Activated CD4-positive, alpha-beta T cell treated with anti-CD3 and anti-CD28 coated beads, Interleukin-2, amount 50 U/mL, for 16 hours (primary cell): ENCODE data around the gene CELF1.
"Not testable (repeated sequence)": the region's sequence is repeated elsewhere in the genome, so short reads cannot be mapped to it uniquely, and the experiment has no call there.

ENCODE experiments used
- DNase-seq: peaks from one replicate; pipeline ENCODE4 v3.0.0-alpha.2; 2020

The CELF1 gene

DNA sequence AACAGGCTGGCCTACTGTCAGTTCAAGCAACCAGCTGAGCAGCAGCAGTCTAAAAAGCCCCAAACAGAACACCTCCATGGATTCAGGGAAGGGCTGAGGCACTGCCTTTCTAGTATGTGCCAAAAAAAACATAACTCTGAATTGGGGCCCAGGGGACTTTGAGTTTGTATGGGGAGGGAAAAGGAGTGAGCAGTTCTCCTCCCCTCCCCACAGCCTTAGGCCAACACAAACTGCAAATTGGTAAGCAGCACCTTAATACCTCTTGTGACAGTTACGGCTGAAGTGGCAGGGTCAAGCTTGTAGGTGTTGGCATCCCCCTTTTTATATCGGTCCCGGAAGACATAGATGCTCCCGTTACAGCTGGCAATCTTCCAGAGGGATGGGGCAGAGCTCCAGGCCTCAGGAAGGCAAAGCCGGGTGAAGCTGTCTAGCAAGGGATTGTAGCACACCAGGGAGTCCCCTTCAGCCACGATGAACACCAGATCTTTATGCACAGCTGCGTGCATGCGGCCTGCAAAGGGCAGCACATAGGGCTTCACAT lies 19.9 kb upstream of the CELF1 start:
- DNase-seq, result no peak

DNA sequence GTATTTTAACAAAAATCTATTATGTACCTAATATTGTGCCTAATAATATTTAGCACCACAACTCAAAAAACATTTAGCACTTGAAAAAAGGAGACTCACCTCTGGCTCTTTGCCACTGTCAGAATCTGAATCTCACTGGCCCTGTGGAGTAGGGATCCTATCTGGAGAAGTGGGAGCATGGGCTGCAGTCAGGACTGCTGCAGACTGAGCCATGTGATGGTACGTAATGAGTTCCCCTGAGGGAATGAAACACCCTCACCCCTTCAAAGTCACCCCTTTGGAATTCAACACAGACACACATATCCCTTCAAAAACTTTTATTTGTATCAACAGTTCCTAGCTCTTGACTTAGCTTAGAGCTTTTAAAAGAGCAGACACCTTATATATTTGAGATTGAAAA lies 19.0 kb upstream of the CELF1 start:
- DNase-seq, result no peak

DNA sequence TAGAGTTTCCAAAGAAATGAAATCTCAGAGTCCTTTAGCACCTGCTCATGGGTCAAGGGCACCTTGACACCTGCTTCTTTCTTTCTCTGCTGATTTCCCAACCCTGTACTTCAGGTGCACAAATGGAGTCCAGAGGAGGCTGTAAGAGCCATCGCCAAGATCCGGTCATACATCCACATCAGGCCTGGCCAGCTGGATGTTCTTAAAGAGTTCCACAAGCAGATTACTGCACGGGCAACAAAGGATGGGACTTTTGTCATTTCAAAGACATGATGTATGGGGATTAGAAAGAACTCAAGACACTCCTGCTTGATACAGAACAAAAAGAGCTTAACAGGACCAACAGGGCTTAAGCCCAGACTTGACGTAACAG lies 18.4 kb upstream of the CELF1 start:
- DNase-seq, result no peak

DNA sequence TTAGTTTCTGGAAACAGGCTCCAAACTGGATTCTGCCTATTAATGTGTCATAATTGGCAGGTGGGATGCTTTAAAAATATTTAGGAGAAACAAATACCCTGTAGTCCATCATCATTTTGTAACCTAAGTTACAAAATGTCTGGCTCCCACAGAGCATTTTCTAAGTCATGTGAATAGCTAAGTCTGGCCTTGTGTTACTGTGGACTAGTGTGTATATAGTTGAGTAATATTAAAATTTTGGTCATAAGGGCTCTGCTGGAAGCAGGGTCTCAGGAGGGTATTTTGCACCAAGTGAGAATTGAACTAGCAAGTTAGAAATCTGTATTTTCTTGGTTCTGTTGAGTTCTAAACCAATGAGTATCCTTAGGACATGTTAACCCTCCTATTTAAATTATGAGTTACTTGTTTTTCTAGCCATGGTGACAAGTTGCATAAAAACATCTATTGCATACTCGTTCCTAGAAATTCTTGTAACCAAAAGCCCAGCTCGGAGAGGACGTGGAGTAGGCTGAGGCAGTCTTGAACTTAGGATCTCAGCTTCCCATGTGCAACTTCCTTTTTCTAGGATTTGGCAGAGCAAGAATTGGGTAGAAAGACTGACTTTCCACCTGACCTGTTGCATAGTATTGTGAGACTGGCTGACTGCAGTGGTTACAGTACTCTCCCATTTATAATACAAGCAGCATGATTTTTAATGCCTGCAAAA lies 17.9 kb upstream of the CELF1 start:
- no peak for DNase-seq

DNA sequence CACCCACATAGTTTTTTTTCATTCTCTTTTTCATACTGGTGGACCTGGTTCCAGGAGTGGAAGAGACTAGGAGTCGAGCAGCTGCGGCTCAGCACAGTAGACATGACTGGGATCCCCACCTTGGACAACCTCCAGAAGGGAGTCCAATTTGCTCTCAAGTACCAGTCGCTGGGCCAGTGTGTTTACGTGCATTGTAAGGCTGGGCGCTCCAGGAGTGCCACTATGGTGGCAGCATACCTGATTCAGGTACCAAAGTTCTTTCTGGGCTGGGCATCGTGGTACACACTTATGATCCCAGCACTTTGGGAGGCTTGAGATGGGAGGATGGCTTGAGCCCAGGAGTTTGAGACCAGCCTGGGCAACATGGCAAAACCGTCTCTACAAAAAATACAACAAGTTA lies 16.7 kb upstream of the CELF1 start:
- no peak for DNase-seq

DNA sequence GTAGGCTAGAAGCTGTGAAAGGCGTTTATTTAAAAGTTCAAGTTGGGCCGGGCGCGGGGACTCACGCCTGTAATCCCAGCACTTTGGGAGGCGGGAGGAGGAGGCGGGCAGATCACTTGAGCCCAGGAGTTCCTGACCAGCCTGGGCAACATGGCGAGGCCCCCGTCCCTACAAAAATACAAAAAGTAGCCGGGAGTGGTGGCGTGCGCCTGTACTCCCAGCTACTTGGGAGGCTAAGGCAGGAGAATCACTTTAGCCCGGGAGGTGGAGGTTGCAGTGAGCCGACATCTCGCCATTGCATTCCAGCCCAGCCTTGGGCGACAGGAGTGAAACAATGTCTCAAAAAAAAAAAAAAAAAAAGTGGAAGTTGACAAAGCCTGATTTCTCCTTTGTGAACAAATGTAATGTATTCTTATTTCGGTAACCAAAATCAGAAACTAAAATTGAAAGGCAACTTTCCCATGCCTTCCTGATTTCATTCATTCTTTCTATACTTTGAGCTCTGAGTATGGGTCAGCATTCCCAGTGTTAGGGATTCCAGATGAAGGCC lies 13.3 kb upstream of the CELF1 start:
- no peak for DNase-seq

DNA sequence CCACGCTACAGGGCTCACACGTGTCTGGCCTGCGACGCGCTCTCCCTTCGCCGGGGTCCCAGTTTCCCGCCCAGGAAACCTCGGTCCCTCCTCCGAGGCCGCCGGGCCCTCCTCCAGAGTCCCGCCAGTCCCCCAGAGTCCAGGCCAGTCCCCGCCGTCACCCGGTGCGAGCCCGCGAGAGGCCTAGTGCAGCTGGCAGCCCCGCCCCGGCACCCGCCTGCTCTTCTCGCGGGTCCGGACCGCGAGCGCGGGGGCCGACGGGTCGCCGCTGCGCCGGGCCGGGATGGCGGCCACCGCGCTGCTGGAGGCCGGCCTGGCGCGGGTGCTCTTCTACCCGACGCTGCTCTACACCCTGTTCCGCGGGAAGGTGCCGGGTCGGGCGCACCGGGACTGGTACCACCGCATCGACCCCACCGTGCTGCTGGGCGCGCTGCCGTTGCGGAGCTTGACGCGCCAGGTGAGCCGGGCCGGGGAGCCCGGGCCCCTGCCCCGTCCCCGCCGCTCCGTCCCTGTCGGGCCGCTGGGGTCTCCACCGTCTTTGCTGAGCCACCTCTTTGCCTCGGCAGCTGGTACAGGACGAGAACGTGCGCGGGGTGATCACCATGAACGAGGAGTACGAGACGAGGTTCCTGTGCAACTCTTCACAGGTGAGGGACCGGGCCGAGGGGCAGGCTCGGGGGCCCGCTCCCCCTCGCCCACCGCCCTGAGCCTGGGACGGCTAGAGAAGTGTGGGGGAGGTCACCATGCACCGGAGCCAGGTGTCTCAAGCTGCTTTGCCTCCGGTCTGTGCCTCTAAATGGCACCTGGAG lies 12.6 kb upstream of the CELF1 start, which contains the start of gene PTPMT1:
Gene PTPMT1, plus strand, starts transcription at position 260 of the 809 bp plus-strand sequence. Its CDS starts 24 bp downstream, at position 284.
- peak; percentile 77 for DNase-seq

DNA sequence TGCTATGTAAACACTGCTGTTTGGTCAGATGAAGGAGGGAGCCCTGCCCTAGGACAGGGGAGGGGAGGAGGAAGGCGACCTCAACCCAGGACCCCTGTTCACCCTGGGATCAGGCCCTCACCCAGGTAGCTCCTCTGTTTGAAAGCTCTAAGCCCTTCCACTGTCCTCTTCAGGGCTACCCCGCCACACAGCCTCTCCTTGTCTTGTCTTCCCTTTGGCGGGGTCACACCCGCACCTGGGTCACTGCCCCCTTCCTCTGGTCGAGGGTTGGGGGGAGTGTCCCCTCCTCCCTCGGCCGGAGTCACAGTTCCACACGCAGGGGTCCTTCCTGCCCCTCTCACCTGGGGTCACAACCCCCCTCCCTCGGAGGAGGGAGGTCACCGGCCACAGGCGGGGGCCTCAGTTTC lies 12.0 kb upstream of the CELF1 start:
- no peak for DNase-seq

DNA sequence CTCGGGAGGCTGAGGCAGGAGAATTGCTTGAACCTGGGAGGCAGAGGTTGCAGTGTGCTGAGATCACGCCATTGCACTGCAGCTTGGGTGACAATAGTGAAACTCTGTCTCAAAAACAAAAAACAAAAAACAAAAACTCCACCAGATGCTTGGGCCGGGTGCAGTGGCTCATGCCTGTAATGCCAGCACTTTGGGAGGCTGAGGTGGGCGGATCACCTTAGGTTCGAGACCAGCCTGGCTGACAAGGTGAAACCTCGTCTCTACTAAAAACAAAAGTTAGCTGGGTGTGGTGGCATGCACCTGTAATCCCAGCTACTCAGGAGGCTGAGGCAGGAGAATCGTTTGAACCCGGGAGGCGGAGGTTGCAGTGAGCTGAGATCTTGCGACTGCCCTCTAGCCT lies 11.4 kb upstream of the CELF1 start:
- DNase-seq, result not testable (repeated sequence)

DNA sequence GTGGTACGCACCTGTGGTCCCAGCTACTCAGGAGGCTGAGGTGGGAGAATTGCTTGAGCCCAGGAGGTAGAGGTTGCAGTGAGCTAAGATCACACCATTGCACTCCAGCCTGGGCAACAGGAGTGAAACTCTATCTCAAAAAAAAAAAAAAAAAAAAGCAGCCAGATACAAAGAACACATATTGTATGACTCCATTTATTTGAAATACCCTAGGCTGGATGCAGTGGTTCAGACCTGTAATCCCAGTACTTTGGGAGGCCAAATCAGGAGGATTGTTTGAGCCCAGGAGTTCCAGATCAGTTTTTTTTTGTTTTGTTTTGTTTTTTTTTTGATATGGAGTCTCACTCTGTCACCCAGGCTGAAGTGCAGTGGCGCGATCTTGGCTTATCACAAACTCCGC lies 9.5 kb upstream of the CELF1 start:
- not testable (repeated sequence) for DNase-seq

DNA sequence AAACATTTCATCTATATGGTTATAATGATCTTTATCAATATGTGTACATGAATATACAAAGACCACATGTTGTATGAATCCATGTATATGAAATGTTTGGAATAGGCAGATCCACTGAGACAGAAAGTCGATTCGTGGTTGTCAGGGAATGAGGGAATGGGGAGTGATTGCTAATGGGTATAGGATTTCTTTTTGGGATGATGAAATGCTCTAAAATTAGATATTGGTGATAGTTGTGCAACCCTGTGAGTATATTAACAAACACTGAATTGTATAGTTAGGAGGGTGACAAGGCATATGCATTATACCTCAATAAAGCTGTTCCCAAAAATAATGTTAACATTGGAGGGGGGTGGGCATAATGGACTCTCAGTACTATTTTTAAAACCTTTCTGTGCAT lies 7.5 kb upstream of the CELF1 start:
- DNase-seq, result no peak

DNA sequence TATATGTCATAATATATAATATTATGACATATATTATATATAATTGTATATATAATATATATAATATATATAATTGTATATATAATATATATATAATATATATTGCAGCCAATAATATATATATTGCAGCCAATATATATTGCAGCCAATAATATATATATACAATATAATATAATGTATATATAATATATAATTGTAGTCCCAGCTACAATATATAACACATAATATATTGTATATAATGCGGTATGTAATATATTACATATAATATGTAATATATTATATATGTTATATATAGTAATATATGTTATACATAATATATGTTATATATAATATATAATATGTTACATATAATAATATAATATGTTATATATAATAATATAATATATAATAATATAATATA lies 5.8 kb upstream of the CELF1 start:
- no peak for DNase-seq

DNA sequence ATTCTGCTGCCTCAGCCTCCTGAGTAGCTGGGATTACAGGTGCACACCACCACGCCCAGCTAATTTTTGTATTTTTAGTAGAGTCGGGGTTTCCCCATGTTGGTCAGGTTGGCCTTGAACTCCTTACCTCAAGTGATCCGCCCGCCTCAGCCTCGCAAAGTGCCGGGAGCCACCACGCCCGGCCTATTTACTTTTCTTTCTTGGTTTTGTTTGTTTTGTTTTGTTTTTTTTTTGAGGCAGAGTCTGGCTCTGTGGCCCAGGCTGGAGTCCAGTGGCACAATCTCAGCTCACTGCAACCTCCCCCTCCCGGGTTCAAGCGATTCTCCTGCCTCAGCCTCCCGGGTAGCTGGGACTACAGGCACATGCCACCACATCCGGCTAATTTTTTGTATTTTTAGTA lies 4.1 kb upstream of the CELF1 start:
- DNase-seq, result not testable (repeated sequence)

DNA sequence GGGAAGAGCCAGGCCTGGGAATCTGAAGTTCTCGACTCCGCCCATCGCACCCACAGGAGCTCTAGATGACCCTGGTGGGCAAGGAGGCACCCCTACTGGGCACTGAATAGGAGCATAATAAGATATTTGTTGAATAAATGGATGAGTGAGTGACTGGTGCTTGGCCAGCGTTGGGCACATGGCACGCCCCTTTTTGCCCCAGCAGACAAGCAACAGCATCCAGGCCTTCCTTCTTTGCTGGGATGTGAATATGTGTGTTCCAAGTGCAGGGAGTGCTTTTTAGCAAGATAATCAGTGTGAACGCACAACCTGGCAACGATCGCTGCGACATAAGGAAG lies 443 bp upstream of the CELF1 start:
- no peak for DNase-seq

DNA sequence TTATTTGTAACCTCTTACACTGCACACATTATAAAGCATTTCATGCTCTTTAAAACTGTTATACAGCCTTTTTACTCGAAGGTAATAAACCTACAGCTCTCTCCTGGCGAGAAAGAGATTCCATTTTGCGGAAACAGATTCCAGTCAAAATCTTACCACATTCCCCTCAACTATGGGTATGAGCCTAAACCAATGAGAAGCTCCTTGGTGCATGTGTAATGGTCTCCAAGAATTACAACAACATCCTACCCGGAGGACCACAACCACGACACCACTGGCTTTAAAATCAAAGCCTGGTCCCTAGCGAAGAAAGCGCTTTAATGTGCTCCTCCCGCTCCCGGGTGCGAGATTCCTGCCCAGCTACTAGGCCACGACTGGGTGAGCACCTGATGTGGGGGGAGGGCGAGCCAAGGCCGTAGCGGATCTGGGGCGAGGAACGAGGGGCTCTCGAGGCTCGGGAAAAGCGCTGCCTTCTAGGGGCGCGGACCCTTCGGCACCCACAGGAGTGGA lies 821 bp downstream of the CELF1 start:
- peak; percentile 19 for DNase-seq

DNA sequence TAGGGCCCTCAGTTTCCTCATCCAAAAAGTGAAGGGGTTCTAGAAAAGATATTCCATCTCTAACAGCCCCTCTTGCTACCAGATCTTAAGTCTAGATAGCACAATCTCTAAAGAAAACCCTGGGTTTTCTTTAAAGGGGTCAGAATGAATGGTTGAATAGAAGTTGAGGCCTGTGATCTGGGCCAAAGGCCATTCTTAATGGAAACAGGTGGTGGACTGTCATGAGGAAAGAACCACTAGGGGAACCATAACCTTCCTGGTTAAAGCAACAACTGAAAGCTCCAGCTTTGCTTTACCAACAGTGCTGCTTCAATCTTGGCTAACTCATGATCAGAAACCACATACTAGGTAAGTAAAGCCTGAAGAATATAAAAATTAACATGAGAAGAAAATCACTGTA lies 1.8 kb downstream of the CELF1 start:
- DNase-seq, result peak; percentile 37

DNA sequence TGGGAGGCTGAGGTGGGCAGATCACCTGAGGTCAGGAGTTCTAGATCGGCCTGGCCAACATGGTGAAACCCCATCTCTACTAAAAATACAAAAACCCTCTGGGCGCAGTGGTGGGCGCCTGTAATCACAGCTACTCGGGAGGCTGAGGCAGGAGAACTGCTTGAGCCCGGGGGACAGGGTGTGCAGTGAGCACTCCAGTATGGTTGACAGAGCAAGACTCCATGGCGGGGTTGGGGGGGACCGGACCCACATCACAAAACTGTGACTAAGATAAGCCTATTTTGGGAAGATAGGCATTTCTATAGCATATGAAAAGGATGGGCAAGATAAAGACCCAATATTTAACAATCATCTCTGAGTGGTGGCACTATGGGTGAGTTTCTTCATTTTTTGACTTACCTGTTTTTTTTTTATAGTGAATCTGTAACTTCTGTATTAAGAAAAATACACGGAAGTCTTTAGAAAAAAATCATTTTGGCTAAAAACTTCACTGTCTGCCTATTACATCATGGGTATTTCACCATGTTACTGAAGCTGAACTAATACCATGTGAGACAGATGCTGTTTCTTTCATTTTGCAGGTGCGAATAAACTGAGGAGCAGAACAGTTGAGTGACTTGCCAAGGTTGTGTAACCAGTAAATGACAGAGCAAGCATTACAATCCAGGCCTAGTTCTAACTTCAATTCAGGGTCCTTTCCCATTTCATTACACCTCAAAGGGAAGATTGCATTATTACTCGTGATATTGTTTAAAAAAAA lies 2.5 kb downstream of the CELF1 start:
- no peak for DNase-seq

DNA sequence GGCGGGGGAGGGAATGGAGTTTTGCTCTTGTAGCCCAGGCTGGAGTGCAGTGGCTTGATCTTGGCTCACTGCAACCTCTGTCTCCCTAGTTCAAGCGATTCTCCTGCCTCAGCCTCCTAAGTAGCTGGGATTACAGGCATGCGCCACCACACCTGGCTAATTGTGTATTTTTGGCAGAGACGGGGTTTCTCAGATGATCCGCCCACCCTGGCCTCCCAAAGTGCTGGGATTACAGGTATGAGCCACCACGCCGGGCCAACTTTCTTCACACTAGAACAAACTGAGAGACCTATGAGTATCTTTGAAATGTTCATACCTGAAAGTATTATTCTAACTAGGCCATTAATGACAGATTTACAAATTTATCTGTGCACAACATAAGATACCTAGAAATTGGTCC lies 6.7 kb downstream of the CELF1 start:
- DNase-seq, result not testable (repeated sequence)

DNA sequence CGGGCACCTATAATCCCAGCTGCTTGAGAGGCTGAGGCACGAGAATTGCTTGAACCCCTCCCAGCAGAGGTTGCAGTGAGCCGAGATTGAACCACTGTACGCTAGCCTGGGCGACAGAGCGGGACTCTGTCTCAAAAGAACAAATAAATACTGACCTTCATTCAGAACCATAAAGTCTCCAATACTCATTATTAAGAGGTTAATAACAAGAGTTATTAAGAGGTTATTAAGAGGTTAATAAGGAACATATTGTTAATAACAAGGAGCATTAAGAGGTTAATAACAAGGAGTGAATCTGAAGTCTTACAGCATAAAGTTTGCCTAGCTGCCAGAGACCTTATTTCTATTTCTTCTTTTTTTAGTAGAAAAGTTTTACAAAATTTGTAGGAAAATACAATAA lies 7.6 kb downstream of the CELF1 start:
- no peak for DNase-seq

DNA sequence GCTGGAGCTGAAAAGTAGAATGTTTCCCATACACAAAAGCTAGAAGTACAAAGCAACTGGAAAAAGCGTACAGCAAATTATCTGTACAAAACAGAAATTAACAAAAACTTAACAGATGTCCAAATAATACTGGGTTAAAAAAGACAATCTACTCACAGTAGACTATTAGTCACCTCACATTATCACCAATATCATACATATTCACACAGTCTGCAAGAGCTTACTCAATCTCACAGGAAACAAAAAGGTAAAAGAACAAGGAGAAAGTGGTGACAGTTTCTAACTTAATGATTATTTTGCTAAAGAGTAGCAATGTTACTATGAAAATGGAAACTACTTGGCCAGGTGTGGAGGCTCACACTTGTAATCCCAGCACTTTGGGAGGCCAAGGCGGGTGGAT lies 11.9 kb downstream of the CELF1 start:
- DNase-seq, result no peak

DNA sequence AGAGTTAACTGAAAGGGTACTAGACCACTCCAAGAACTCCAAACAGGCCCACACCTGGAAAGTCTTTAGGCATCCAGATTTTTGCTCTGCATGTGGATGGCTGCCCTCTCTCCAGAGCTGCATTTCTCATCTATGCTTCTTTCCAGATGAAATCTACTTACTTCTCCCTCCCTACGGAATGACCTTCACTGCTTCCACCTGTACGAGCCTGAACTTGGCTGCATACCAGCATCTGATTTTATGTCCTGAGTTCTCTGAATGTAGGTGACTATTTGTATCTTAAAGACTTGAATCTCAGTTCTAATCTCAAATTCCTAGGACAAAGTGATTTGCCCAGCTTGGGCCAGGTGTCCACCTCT lies 13.3 kb downstream of the CELF1 start:
- no peak for DNase-seq

DNA sequence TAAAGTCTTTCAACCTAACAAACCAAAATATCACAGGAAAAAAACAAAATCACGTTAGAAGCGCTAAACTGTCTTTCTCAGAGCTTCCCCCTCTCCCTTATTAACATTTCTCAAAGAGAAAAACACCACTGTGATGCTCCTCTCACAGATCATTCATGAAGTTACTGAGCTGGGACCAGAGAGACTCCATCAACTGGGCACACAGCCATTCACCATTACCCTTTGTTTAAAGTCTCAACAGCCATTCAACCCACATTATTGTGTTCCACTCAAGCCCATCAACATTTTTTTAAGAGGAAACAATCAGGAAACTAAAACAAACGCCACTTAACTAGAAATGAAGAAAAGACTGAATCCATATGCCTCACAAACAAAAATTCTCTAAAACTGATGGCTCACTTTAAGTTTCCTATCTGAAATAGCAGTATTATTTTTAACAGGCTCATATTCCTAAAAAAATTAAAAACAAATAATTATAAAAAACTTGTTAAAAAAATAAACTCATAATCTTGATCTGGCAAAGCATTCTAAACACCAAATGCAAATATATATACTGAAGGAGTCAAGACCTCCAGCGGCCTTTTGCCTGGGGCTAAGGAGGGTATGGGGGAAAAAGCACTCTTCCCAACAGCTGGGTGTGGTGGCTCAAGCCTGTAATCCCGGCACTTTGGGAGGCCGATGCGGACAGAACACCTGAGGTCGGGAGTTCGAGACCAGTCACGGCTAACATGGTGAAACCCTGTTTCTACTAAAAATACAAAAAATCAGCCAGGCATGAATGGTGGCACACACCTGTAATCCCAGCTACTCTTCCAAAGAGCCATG lies 14.0 kb downstream of the CELF1 start:
- no peak for DNase-seq
